IMR-90 (cell line): ENCODE measurements around the gene GIMAP1. TPM values are rescaled to one million over a fixed set of nuclear protein-coding genes. Genes with fewer than 3 reads are reported as not detected.

Experiments
- ATAC-seq: fragments of 200-7000 bp; cut with Tn5 transposase; 2 replicates; pipeline ENCODE4 v1.9.1; 2020; ENCODE audit warnings: low read depth, mild to moderate bottlenecking, moderate library complexity
- BruUV-seq: library from RNA; stranded (reverse); fragments of 400-500 nt; replicated peaks from 2 replicates; lab custom pipeline; 2021; lab: Mats Ljungman, UMichigan
- CTCF ChIA-PET: fragments of 300-600 bp; formaldehyde crosslinking; extraction: SDS; loops from one replicate; lab custom pipeline; 2021; ENCODE audit warnings: antibody characterized with exemption; lab: Yijun Ruan, JAX
- POLR2A ChIA-PET: fragments of 300-600 bp; sonication (Branson Sonifier 250); formaldehyde crosslinking; loops from one replicate; lab custom pipeline; 2022; ENCODE audit warnings: antibody characterized with exemption; ENCODE audit not compliant: unreplicated experiment; lab: Charles Lee
- DNase-seq: peaks from one replicate; pipeline ENCODE4 v3.0.0; 2013
- H2AFZ ChIP-seq: replicated peaks from 2 replicates; pipeline ENCODE3; 2013; ENCODE audit warnings: low read length, mild to moderate bottlenecking; ENCODE audit not compliant: poor library complexity
- H2AK5ac ChIP-seq: 2 replicates; pipeline ENCODE4 v1.6.1; 2013; ENCODE audit warnings: low read depth, low read length, inconsistent platforms
- H2AK9ac ChIP-seq: replicated peaks from 2 replicates; pipeline ENCODE3; 2013; ENCODE audit warnings: mild to moderate bottlenecking, low read depth, low read length, moderate library complexity; ENCODE audit not compliant: poor library complexity
- H2BK120ac ChIP-seq: 2 replicates; pipeline ENCODE4 v1.6.1; 2013; ENCODE audit warnings: low read depth, low read length, inconsistent platforms
- H2BK15ac ChIP-seq: 3 replicates; pipeline ENCODE4 v1.6.1; 2013; ENCODE audit warnings: low read depth, low read length, inconsistent platforms
- H2BK20ac ChIP-seq: 2 replicates; pipeline ENCODE4 v1.6.1; 2013; ENCODE audit warnings: low read depth, mild to moderate bottlenecking, inconsistent platforms, low read length, moderate library complexity
- H2BK5ac ChIP-seq: 2 replicates; pipeline ENCODE4 v1.6.1; 2013; ENCODE audit warnings: mild to moderate bottlenecking, low read depth, low read length, inconsistent platforms; ENCODE audit not compliant: poor library complexity, severe bottlenecking
- H3K14ac ChIP-seq: replicated peaks from 2 replicates; pipeline ENCODE4 v1.6.1; 2013; ENCODE audit warnings: low read depth, low read length, inconsistent platforms
- H3K18ac ChIP-seq: 2 replicates; pipeline ENCODE4 v1.6.1; 2013; ENCODE audit warnings: low read depth, low read length, control low read depth
- H3K23ac ChIP-seq: 2 replicates; pipeline ENCODE4 v1.6.1; 2013; ENCODE audit warnings: low read depth, low read length, inconsistent platforms
- H3K27ac ChIP-seq: 2 replicates; pipeline ENCODE4 v1.5.1; 2013; ENCODE audit warnings: mild to moderate bottlenecking, control low read depth, low read length; ENCODE audit not compliant: insufficient read depth
- H3K27me3 ChIP-seq: 2 replicates; pipeline ENCODE4 v1.6.1; 2013; ENCODE audit warnings: low read length; ENCODE audit not compliant: control insufficient read depth, insufficient read depth
- H3K36me3 ChIP-seq: 2 replicates; pipeline ENCODE4 v1.6.1; 2013; ENCODE audit warnings: low read length, mixed read lengths; ENCODE audit not compliant: control insufficient read depth, insufficient read depth
- H3K4ac ChIP-seq: 2 replicates; pipeline ENCODE4 v1.6.1; 2013; ENCODE audit warnings: low read depth, low read length, inconsistent platforms
- H3K4me1 ChIP-seq: 2 replicates; pipeline ENCODE4 v1.6.1; 2013; ENCODE audit warnings: low read length, mixed read lengths; ENCODE audit not compliant: control insufficient read depth, insufficient read depth
- H3K4me2 ChIP-seq: 2 replicates; pipeline ENCODE4 v1.6.1; 2013; ENCODE audit warnings: low read depth, mild to moderate bottlenecking, control low read depth, low read length, moderate library complexity
- H3K4me3 ChIP-seq: 2 replicates; pipeline ENCODE4 v1.5.1; 2013; ENCODE audit warnings: low read depth, mild to moderate bottlenecking, control low read depth, low read length, moderate library complexity; ENCODE audit not compliant: insufficient read depth
- H3K56ac ChIP-seq: 2 replicates; pipeline ENCODE4 v1.6.1; 2013; ENCODE audit warnings: low read length, inconsistent platforms; ENCODE audit not compliant: insufficient read depth; ENCODE audit errors: extremely low read depth
- H3K79me1 ChIP-seq, 2 experiments: 2 replicates each; pipeline ENCODE4 v1.6.1; 2013; ENCODE audit warnings: low read length in 2 of 2, inconsistent platforms in 1 of 2, low read depth in 1 of 2
- H3K9ac ChIP-seq: 2 replicates; pipeline ENCODE4 v1.6.1; 2013; ENCODE audit warnings: low read depth, low read length, control low read depth
- H3K9me1 ChIP-seq: 2 replicates; pipeline ENCODE4 v1.6.1; 2013; ENCODE audit warnings: low read length, inconsistent platforms; ENCODE audit not compliant: insufficient read depth
- H3K9me3 ChIP-seq: 2 replicates; pipeline ENCODE4 v1.6.1; 2013; ENCODE audit warnings: low read length; ENCODE audit not compliant: control insufficient read depth, insufficient read depth
- H4K20me1 ChIP-seq: 2 replicates; pipeline ENCODE4 v1.6.1; 2013; ENCODE audit warnings: low read length, inconsistent platforms; ENCODE audit not compliant: insufficient read depth
- H4K5ac ChIP-seq: 2 replicates; pipeline ENCODE4 v1.6.1; 2013; ENCODE audit warnings: mild to moderate bottlenecking, low read depth, low read length, control low read depth
- H4K8ac ChIP-seq, 2 experiments: 2 replicates each; pipeline ENCODE4 v1.6.1; 2013; ENCODE audit warnings: low read depth in 2 of 2, low read length in 2 of 2, control low read depth in 1 of 2, inconsistent platforms in 1 of 2
- H4K91ac ChIP-seq: 2 replicates; pipeline ENCODE4 v1.6.1; 2013; ENCODE audit warnings: low read depth, low read length, inconsistent platforms; ENCODE audit not compliant: insufficient read depth
- BHLHE40 ChIP-seq: fragments of 150-350 bp; IDR thresholded peaks from 2 replicates; pipeline ENCODE4 v1.6.1; 2016; ENCODE audit warnings: mild to moderate bottlenecking, low read depth, low read length
- CEBPB ChIP-seq: IDR thresholded peaks from 2 replicates; pipeline ENCODE4 v1.6.1; 2012; ENCODE audit warnings: low read depth, low read length, improper control_type of control experiment
- FOS ChIP-seq: fragments of 150-350 bp; IDR thresholded peaks from 2 replicates; pipeline ENCODE4 v1.6.1; 2016; ENCODE audit warnings: low read depth, low read length
- MAFK ChIP-seq: IDR thresholded peaks from 2 replicates; pipeline ENCODE4 v1.6.1; 2012; ENCODE audit warnings: low read depth, low read length, improper control_type of control experiment
- MAZ ChIP-seq: IDR thresholded peaks from 2 replicates; pipeline ENCODE4 v1.6.1; 2012; ENCODE audit warnings: low read depth, mild to moderate bottlenecking, low read length, improper control_type of control experiment, moderate library complexity, borderline replicate concordance
- MXI1 ChIP-seq: IDR thresholded peaks from 2 replicates; pipeline ENCODE4 v1.6.1; 2012; ENCODE audit warnings: low read depth, mild to moderate bottlenecking, low read length, moderate library complexity, borderline replicate concordance
- NFE2L2 ChIP-seq: fragments of 150-350 bp; IDR thresholded peaks from 2 replicates; pipeline ENCODE4 v1.6.1; 2016; ENCODE audit warnings: low read depth, mild to moderate bottlenecking, low read length
- POLR2A ChIP-seq: IDR thresholded peaks from 2 replicates; pipeline ENCODE4 v1.6.1; 2012; ENCODE audit warnings: mild to moderate bottlenecking, low read depth, low read length
- RCOR1 ChIP-seq: IDR thresholded peaks from 2 replicates; pipeline ENCODE4 v1.6.1; 2012; ENCODE audit warnings: mild to moderate bottlenecking, low read length, improper control_type of control experiment; ENCODE audit not compliant: insufficient replicate concordance
- RFX5 ChIP-seq: IDR thresholded peaks from 2 replicates; pipeline ENCODE4 v1.8.0; 2012; ENCODE audit warnings: low read depth, mild to moderate bottlenecking, low read length, moderate library complexity
- SMC3 ChIP-seq: fragments of 150-350 bp; IDR thresholded peaks from 2 replicates; pipeline ENCODE4 v1.6.1; 2016; ENCODE audit warnings: low read depth, mild to moderate bottlenecking, antibody characterized with exemption, low read length, moderate library complexity
- WGBS, 2 experiments: methylation state at CpG; one replicate each; pipeline versions ENCODE4 v1.1.5 to v1.1.7; 2013; ENCODE audit warnings: missing lambda C conversion rate in 2 of 2; ENCODE audit not compliant: insufficient read length in 1 of 2; ENCODE audit errors: extremely low coverage in 2 of 2; 5-methylcytosine and 5-hydroxymethylcytosine counted together
- dilution Hi-C: fragments of 300-500 bp; cut with HindIII; formaldehyde crosslinking; loops from one replicate; pipeline ENCODE4 v1.14.3; 2018; ENCODE audit warnings: low sequenced_read_pairs; ENCODE audit not compliant: unreplicated experiment
- in situ Hi-C: fragments of 300-500 bp; cut with MboI; formaldehyde crosslinking; loops from 3 replicates; pipeline ENCODE4 v1.14.3; 2019; ENCODE audit warnings: low sequenced_read_pairs, inconsistent platforms, mixed read lengths
- intact Hi-C: fragments of 100-400 bp; cut with micrococcal nuclease; formaldehyde crosslinking; loops from 2 replicates; pipeline ENCODE4 v1.10.0; 2022
- polyA plus RNA-seq, 3 experiments: library from polyadenylated mRNA; depleted of rRNA; stranded (reverse); fragments of >200 nt; gene quantifications; 2 replicates each; pipeline ENCODE4 v1.2.3, GENCODE V29; 2012; ENCODE audit warnings: low replicate concordance in 1 of 3
- total RNA-seq: library from RNA; depleted of rRNA; stranded (reverse); fragments of >200 nt; gene quantifications from 2 replicates; pipeline ENCODE4 v1.2.3, GENCODE V29; 2012
- TF ChIP-seq, protein P1 (sequence below): fragments of 150-350 bp; IDR thresholded peaks from 2 replicates; pipeline ENCODE4 v1.6.1; 2016; ENCODE audit warnings: low read depth, mild to moderate bottlenecking, low read length, moderate library complexity, borderline replicate concordance
- TF ChIP-seq, protein P2 (sequence below): conservative IDR thresholded peaks from 2 replicates; pipeline ENCODE4 v1.5.1; 2012; ENCODE audit warnings: mild to moderate bottlenecking, low read depth, low read length, improper control_type of control experiment

The GIMAP1 gene
- total and polyA plus RNA-seq, 2 of the 4 experiments (the other 2 are of a cell fraction): not detected

DNA sequence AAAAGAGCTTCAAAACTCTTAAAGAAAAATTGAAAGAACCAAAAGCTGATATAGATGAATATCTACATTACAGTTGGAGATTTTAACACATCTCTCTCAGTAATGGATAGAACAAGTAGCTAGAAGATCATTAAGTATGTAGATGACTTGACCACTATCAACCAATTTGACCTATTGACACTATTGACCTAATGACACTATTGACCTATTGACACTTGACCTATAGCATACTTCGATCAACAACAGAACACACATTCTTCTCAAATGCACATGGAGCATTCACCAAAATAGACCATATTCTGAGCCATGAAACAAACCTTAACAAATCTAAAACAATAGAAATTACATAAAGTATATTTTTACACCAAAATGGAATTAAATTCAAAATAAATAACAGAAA is 43.1 kb downstream of the GIMAP1 start:
- H3K79me1 ChIP-seq: no peaks in the 10 kb centered on the region
- H3K4me3 ChIP-seq: no peak overlapping the region
- no peaks in the 10 kb centered on the region for H3K9me3 ChIP-seq
- ChIA-PET CTCF (interaction anchor here (1.0 kb wide), 2 partner anchors 19 to 311 kb away, joined by 4 read pairs; no protein-coding TSS in a partner anchor), POLR2A (no interaction called here)
- no peak for DNase-seq
- no peak overlapping the region for H2BK5ac ChIP-seq
- H3K4me1 ChIP-seq: no peaks in the 10 kb centered on the region
- H4K91ac ChIP-seq: no peak overlapping the region
- H3K14ac ChIP-seq: no peak overlapping the region
- no peaks in the 10 kb centered on the region for H4K20me1 ChIP-seq
- no peaks in the 10 kb centered on the region for H3K9me1 ChIP-seq
- H3K18ac ChIP-seq: no peak overlapping the region
- H2AFZ ChIP-seq: no peak overlapping the region
- no peak overlapping the region for H2AK9ac ChIP-seq
- TF ChIP-seq SMC3 (no peak), CEBPB (no peak), FOS (no peak), BHLHE40 (no peak), MAZ (no peak), POLR2A (no peak), RFX5 (no peak), RCOR1 (no peak), NFE2L2 (no peak), MAFK (no peak), MXI1 (no peak)
- TF ChIP-seq, protein P1, sequence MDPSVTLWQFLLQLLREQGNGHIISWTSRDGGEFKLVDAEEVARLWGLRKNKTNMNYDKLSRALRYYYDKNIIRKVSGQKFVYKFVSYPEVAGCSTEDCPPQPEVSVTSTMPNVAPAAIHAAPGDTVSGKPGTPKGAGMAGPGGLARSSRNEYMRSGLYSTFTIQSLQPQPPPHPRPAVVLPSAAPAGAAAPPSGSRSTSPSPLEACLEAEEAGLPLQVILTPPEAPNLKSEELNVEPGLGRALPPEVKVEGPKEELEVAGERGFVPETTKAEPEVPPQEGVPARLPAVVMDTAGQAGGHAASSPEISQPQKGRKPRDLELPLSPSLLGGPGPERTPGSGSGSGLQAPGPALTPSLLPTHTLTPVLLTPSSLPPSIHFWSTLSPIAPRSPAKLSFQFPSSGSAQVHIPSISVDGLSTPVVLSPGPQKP: no peak
- TF ChIP-seq, protein P2, sequence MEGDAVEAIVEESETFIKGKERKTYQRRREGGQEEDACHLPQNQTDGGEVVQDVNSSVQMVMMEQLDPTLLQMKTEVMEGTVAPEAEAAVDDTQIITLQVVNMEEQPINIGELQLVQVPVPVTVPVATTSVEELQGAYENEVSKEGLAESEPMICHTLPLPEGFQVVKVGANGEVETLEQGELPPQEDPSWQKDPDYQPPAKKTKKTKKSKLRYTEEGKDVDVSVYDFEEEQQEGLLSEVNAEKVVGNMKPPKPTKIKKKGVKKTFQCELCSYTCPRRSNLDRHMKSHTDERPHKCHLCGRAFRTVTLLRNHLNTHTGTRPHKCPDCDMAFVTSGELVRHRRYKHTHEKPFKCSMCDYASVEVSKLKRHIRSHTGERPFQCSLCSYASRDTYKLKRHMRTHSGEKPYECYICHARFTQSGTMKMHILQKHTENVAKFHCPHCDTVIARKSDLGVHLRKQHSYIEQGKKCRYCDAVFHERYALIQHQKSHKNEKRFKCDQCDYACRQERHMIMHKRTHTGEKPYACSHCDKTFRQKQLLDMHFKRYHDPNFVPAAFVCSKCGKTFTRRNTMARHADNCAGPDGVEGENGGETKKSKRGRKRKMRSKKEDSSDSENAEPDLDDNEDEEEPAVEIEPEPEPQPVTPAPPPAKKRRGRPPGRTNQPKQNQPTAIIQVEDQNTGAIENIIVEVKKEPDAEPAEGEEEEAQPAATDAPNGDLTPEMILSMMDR: no peak
- H3K27ac ChIP-seq: no peak overlapping the region
- no peak overlapping the region for H3K23ac ChIP-seq
- intact Hi-C loops (loop anchor here (10.0 kb wide), 1 partner anchor 475 kb away; no protein-coding TSS in a partner anchor), dilution Hi-C loops (no loop called here), in situ Hi-C loops (no loop called here)
- H3K4ac ChIP-seq: no peak overlapping the region
- no peak overlapping the region for H2BK20ac ChIP-seq
- H3K36me3 ChIP-seq: no peaks in the 10 kb centered on the region
- H3K4me2 ChIP-seq: no peak overlapping the region
- no TSS peak for BruUV-seq
- no peak overlapping the region for H3K9ac ChIP-seq
- H4K8ac ChIP-seq: no peak overlapping the region
- H3K56ac ChIP-seq: no peak overlapping the region
- no peak overlapping the region for H2BK15ac ChIP-seq
- no peaks in the 10 kb centered on the region for H3K27me3 ChIP-seq
- no peak overlapping the region for H2BK120ac ChIP-seq
- 57% methylated on average over 1 of the region's 1 CpG; no CpG with 5 or more reads in 1 of the 2 experiments for whole genome bisulfite sequencing, 2 experiments
- no peak for ATAC-seq
- H4K5ac ChIP-seq: no peak overlapping the region
- H2AK5ac ChIP-seq: no peak overlapping the region
